GM12892 (cell line): ENCODE data around the gene ZNF836.

Experiments used
- POLR2AphosphoS5 ChIP-seq: IDR thresholded peaks from 2 replicates; pipeline ENCODE4 v1.6.1; 2011; ENCODE audit warnings: low read depth, low read length, control low read depth
- TAF1 ChIP-seq: IDR thresholded peaks from 2 replicates; pipeline ENCODE4 v1.6.1; 2011; ENCODE audit warnings: low read depth, mild to moderate bottlenecking, control low read depth, low read length, borderline replicate concordance

GRCh38 chr19:52191389-52191788, 20.0 kb upstream of the ZNF836 start:
- TF ChIP-seq POLR2AphosphoS5 = no peak
- TF ChIP-seq TAF1 = no peak
